A673 (cell line): ENCODE measurements around the gene CHCHD3. TPM values are rescaled to one million over a fixed set of nuclear protein-coding genes. Genes with fewer than 3 reads are reported as not detected.

ENCODE experiments used
- BruUV-seq: library from RNA; stranded (reverse); fragments of 400-500 nt; replicated peaks from 2 replicates; lab custom pipeline; 2021; lab: Mats Ljungman, UMichigan
- CTCF ChIA-PET: fragments of 300-600 bp; sonication (Branson Sonifier 250); formaldehyde crosslinking; loops from one replicate; lab custom pipeline; 2022; ENCODE audit warnings: antibody characterized with exemption; lab: Charles Lee
- POLR2A ChIA-PET: fragments of 300-600 bp; sonication (Branson Sonifier 250); formaldehyde crosslinking; loops from one replicate; lab custom pipeline; 2022; ENCODE audit warnings: antibody characterized with exemption; ENCODE audit not compliant: low non-redundant PET; lab: Charles Lee
- DNase-seq: peaks from one replicate; pipeline ENCODE4 v3.0.0-alpha.2; 2015; ENCODE audit warnings: low spot score
- H3K27ac ChIP-seq: fragments of 200-600 bp; sonication (generic); 2 replicates; pipeline ENCODE4 v1.5.1; 2016; ENCODE audit warnings: mixed run types, low read depth, mild to moderate bottlenecking, mixed read lengths, antibody characterized with exemption, low read length; ENCODE audit not compliant: poor library complexity, severe bottlenecking
- H3K27me3 ChIP-seq: fragments of 200-600 bp; sonication (generic); replicated peaks from 2 replicates; pipeline ENCODE4 v1.6.1; 2017; ENCODE audit warnings: mixed run types, low read depth, mild to moderate bottlenecking, mixed read lengths, antibody characterized with exemption, low read length; ENCODE audit not compliant: insufficient read depth, poor library complexity
- H3K36me3 ChIP-seq: fragments of 200-600 bp; sonication (generic); 2 replicates; pipeline ENCODE4 v1.6.1; 2016; ENCODE audit warnings: mixed run types, mild to moderate bottlenecking, mixed read lengths, antibody characterized with exemption, low read length; ENCODE audit not compliant: insufficient read depth, poor library complexity, severe bottlenecking
- H3K4me1 ChIP-seq: fragments of 200-600 bp; sonication (generic); 2 replicates; pipeline ENCODE4 v1.6.1; 2017; ENCODE audit warnings: mixed run types, mild to moderate bottlenecking, mixed read lengths, antibody characterized with exemption, low read length; ENCODE audit not compliant: insufficient read depth, poor library complexity, severe bottlenecking
- H3K4me3 ChIP-seq: fragments of 200-600 bp; sonication (generic); 2 replicates; pipeline ENCODE4 v1.5.1; 2016; ENCODE audit warnings: low read depth, mixed run types, mild to moderate bottlenecking, mixed read lengths, low read length; ENCODE audit not compliant: poor library complexity, severe bottlenecking
- H3K9me3 ChIP-seq: fragments of 200-600 bp; sonication (generic); 2 replicates; pipeline ENCODE4 v1.6.1; 2016; ENCODE audit warnings: mixed run types, low read depth, mild to moderate bottlenecking, mixed read lengths, antibody characterized with exemption, low read length; ENCODE audit not compliant: poor library complexity, severe bottlenecking
- EZH2 ChIP-seq: fragments of 200-600 bp; sonication (generic); IDR thresholded peaks from 2 replicates; pipeline ENCODE4 v1.6.1; 2017; ENCODE audit warnings: borderline replicate concordance, low read depth, mild to moderate bottlenecking, mixed read lengths, antibody characterized with exemption, low read length; ENCODE audit not compliant: poor library complexity, severe bottlenecking
- intact Hi-C: fragments of 100-400 bp; cut with micrococcal nuclease; formaldehyde crosslinking; loops from one replicate; pipeline ENCODE4 v1.10.0; 2022; ENCODE audit not compliant: unreplicated experiment
- total RNA-seq: library from RNA; stranded (reverse); gene quantifications from 2 replicates; pipeline ENCODE4 v1.2.3, GENCODE V29; 2021
- TF ChIP-seq, protein P1 (sequence below): fragments of 300-800, 200-600 bp; sonication (generic); conservative IDR thresholded peaks from 2 replicates; pipeline ENCODE4 v1.5.1; 2017; ENCODE audit warnings: low read depth, mild to moderate bottlenecking, antibody characterized with exemption, low read length, moderate library complexity, mixed read lengths

Gene CHCHD3
- total RNA-seq, 1 experiment from 2014 or later, result 128 TPM

DNA sequence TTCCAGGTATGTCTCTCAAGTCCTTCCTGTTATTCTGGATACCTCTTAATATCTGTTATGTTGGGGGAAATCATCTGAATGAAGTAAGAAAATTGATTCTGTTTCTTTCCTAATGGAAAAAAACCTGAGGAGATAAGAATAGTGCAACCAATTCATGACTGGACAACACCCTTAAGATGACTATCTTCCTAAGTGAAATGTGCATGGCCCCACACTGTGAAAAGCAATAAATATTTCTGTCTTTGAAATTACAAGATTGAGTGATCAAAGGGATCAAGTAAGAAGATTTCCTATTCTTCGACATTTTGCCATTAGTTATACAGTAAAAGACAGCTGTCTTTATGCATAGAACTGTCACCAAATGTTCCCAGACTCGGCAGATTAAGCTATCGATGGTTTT is 73.9 kb downstream of the CHCHD3 start:
- POLR2A ChIA-PET, result no interaction called here
- BruUV-seq, result no TSS peak
- DNase-seq, result no peak
- CTCF ChIA-PET, result no interaction called here
- no peaks in the 10 kb centered on the region for H3K36me3 ChIP-seq
- no peak overlapping the region for H3K27ac ChIP-seq
- peaks cover 11% of the 10 kb centered on the region for H3K4me1 ChIP-seq
- H3K4me3 ChIP-seq, result no peak overlapping the region
- TF ChIP-seq EZH2, result no peak
- TF ChIP-seq, protein P1, sequence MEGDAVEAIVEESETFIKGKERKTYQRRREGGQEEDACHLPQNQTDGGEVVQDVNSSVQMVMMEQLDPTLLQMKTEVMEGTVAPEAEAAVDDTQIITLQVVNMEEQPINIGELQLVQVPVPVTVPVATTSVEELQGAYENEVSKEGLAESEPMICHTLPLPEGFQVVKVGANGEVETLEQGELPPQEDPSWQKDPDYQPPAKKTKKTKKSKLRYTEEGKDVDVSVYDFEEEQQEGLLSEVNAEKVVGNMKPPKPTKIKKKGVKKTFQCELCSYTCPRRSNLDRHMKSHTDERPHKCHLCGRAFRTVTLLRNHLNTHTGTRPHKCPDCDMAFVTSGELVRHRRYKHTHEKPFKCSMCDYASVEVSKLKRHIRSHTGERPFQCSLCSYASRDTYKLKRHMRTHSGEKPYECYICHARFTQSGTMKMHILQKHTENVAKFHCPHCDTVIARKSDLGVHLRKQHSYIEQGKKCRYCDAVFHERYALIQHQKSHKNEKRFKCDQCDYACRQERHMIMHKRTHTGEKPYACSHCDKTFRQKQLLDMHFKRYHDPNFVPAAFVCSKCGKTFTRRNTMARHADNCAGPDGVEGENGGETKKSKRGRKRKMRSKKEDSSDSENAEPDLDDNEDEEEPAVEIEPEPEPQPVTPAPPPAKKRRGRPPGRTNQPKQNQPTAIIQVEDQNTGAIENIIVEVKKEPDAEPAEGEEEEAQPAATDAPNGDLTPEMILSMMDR, result no peak
- H3K27me3 ChIP-seq, result no peaks in the 10 kb centered on the region
- H3K9me3 ChIP-seq, result no peaks in the 10 kb centered on the region
- intact Hi-C loops, result no loop called here

DNA sequence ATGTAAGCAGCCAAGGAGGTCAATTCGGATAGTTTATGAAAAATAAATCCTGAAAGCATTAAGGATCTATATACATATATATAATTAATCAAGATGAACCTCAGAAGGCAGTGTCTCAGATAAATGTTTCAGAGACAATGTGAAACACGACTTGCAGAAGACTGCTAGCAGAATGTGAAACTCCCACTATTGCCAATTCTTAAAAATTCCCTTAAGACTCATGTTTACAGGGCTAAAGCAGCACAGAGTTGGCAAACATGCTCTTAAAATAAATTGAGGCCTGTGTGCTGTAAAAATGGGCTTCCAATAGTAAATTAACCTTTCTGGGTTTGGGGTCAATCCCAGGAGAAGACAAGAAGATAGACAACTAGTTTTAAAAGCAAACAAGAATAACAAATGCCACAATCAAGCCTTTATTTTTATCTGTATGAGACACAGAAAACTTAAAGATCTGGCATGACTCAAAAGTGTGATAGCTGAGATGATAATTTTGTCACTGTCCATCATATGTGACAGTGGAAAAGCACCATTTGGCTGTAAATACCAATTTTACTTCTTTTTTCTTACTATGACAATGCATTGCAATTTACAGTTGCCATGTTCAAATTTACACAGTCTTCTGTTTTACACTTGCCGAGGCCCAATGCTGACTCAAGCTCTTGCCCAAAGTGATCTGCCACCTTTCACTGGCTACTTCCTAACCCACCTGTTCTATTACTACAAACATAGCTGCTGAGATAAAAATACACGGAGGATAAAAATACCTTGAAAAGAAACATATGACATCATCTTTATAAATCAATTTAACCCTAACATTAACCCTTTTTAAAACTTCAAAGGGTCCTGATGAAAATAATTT is 78.6 kb downstream of the CHCHD3 start:
- no peak overlapping the region for H3K4me3 ChIP-seq
- intact Hi-C loops, result no loop called here
- H3K9me3 ChIP-seq, result no peaks in the 10 kb centered on the region
- peaks cover 6% of the 10 kb centered on the region for H3K4me1 ChIP-seq
- no peaks in the 10 kb centered on the region for H3K36me3 ChIP-seq
- H3K27me3 ChIP-seq, result no peaks in the 10 kb centered on the region
- no TSS peak for BruUV-seq
- ChIA-PET POLR2A (no interaction called here), CTCF (no interaction called here)
- H3K27ac ChIP-seq, result no peak overlapping the region
- no peak for DNase-seq
- TF ChIP-seq EZH2, result no peak
- TF ChIP-seq, protein P1, result no peak

DNA sequence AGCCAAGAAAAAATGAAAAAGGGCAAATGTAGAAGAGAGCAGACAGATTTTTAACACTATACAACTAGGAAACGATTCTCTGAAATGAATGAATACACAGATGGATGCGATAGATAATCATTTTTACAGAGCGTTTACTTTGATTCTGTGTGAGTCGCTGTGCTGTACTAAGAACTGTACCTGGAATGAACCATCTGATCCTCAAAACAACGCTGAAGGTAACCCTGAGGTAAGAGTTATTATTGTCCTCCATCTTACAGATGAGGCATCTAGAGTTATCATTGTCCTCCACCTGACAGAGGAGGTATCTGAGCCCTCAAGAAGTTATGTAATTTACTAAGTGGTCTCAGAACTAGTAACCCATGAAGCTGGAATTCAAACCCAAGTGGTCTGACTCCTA is 80.2 kb downstream of the CHCHD3 start:
- H3K27me3 ChIP-seq, result no peaks in the 10 kb centered on the region
- H3K4me3 ChIP-seq, result no peak overlapping the region
- H3K27ac ChIP-seq, result no peak overlapping the region
- ChIA-PET CTCF (no interaction called here), POLR2A (no interaction called here)
- intact Hi-C loops, result no loop called here
- BruUV-seq, result no TSS peak
- no peak for TF ChIP-seq EZH2
- TF ChIP-seq, protein P1, result no peak
- DNase-seq, result no peak
- peaks cover 22% of the 10 kb centered on the region for H3K4me1 ChIP-seq
- H3K36me3 ChIP-seq, result no peaks in the 10 kb centered on the region
- no peaks in the 10 kb centered on the region for H3K9me3 ChIP-seq
